ENCODE measurements around the gene ABHD16B. TPM values are rescaled to one million over a fixed set of nuclear protein-coding genes. Genes with fewer than 3 reads are reported as not detected.

ABHD16B gene
- total and polyA plus RNA-seq, 2 of the 13 experiments (the other 11 are each of a cell fraction or from before 2014, with no cell fraction given) = not detected

DNA sequence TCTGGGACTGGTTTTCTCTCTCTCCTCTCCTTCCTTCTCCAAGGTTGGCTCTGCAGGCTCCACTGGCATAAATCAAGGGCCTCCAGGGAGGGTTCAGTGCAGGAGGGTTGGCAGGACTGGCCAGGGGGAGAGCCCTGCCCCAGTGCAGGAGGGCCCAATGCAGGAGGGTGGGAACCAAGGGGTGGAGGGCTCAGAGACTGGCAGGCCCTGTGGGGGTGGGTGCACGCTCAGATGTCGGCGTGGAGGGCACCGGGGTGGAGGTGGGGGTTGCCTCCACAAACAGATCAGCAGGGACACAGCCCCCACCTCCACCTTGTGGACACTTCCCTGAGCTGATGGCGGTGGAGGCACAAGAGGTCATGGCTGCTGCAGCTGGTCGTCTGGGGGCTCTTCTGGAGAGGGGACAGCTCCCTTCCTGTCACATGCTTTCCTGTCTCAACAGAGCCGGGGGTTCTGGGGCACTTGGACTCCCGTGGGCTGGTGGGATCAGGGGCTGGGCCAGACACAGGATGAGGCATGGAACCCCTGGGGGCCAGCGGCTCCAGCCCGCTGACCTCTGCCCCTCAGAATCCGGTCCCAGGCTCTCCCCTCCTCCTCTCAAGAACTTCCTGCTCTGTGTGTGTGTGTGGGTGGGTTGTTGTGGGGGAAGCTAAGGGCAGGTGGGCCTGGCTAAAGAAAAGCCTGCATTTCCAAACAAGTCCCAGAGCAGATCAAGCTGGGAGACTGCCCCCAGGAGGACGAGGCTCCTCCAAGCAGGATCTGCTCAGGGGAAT lies 2.7 kb upstream of the ABHD16B start (continued):
- TF ChIP-seq KDM4B (CRISPR knock-in tag; IDR thresholded peaks at IDR 0.05) (no peak; the same call in 1 of the 2 replicates), TBP (CRISPR knock-in tag; IDR thresholded peaks at IDR 0.05) (no peak), GABPB1 (CRISPR knock-in tag; IDR thresholded peaks at IDR 0.05) (peak; percentile 79), MED8 (CRISPR knock-in tag; IDR thresholded peaks at IDR 0.05; ENCODE audit: insufficient replicate concordance) (peak; percentile 74), SRSF4 (IDR thresholded peaks at IDR 0.05; ENCODE audit: low read depth, low read length, poor library complexity, severe bottlenecking) (no peak), FOXK2 (IDR thresholded peaks at IDR 0.05) (no peak), XBP1 (CRISPR knock-in tag; IDR thresholded peaks at IDR 0.05) (no peak), ZNF660 (CRISPR knock-in tag; IDR thresholded peaks at IDR 0.05; ENCODE audit: borderline replicate concordance, low read depth) (no peak), HOXD1 (CRISPR knock-in tag; IDR thresholded peaks at IDR 0.05) (peak; percentile 24; the same call in 1 of the 2 replicates)
- TF ChIP-seq, protein P1, sequence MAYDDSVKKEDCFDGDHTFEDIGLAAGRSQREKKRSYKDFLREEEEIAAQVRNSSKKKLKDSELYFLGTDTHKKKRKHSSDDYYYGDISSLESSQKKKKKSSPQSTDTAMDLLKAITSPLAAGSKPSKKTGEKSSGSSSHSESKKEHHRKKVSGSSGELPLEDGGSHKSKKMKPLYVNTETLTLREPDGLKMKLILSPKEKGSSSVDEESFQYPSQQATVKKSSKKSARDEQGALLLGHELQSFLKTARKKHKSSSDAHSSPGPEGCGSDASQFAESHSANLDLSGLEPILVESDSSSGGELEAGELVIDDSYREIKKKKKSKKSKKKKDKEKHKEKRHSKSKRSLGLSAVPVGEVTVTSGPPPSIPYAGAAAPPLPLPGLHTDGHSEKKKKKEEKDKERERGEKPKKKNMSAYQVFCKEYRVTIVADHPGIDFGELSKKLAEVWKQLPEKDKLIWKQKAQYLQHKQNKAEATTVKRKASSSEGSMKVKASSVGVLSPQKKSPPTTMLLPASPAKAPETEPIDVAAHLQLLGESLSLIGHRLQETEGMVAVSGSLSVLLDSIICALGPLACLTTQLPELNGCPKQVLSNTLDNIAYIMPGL (CRISPR knock-in tag; IDR thresholded peaks at IDR 0.05; ENCODE audit: borderline replicate concordance in 1 of 2, low read depth in 1 of 2) = peak in 1 of 2 experiments; percentile 73; a peak in 3 of 4 replicates
- TF ChIP-seq, protein P2, sequence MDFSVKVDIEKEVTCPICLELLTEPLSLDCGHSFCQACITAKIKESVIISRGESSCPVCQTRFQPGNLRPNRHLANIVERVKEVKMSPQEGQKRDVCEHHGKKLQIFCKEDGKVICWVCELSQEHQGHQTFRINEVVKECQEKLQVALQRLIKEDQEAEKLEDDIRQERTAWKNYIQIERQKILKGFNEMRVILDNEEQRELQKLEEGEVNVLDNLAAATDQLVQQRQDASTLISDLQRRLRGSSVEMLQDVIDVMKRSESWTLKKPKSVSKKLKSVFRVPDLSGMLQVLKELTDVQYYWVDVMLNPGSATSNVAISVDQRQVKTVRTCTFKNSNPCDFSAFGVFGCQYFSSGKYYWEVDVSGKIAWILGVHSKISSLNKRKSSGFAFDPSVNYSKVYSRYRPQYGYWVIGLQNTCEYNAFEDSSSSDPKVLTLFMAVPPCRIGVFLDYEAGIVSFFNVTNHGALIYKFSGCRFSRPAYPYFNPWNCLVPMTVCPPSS (IDR thresholded peaks at IDR 0.05) = no peak
- TF ChIP-seq, protein P3, sequence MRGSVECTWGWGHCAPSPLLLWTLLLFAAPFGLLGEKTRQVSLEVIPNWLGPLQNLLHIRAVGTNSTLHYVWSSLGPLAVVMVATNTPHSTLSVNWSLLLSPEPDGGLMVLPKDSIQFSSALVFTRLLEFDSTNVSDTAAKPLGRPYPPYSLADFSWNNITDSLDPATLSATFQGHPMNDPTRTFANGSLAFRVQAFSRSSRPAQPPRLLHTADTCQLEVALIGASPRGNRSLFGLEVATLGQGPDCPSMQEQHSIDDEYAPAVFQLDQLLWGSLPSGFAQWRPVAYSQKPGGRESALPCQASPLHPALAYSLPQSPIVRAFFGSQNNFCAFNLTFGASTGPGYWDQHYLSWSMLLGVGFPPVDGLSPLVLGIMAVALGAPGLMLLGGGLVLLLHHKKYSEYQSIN (CRISPR knock-in tag; IDR thresholded peaks at IDR 0.05; ENCODE audit: borderline replicate concordance) = no peak
- TF ChIP-seq, protein P4, sequence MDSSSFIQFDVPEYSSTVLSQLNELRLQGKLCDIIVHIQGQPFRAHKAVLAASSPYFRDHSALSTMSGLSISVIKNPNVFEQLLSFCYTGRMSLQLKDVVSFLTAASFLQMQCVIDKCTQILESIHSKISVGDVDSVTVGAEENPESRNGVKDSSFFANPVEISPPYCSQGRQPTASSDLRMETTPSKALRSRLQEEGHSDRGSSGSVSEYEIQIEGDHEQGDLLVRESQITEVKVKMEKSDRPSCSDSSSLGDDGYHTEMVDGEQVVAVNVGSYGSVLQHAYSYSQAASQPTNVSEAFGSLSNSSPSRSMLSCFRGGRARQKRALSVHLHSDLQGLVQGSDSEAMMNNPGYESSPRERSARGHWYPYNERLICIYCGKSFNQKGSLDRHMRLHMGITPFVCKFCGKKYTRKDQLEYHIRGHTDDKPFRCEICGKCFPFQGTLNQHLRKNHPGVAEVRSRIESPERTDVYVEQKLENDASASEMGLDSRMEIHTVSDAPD (CRISPR knock-in tag; IDR thresholded peaks at IDR 0.05) = 0 out of 2 replicates have a peak, but pooled peaks have one; percentile 17
- TF ChIP-seq, protein P5, sequence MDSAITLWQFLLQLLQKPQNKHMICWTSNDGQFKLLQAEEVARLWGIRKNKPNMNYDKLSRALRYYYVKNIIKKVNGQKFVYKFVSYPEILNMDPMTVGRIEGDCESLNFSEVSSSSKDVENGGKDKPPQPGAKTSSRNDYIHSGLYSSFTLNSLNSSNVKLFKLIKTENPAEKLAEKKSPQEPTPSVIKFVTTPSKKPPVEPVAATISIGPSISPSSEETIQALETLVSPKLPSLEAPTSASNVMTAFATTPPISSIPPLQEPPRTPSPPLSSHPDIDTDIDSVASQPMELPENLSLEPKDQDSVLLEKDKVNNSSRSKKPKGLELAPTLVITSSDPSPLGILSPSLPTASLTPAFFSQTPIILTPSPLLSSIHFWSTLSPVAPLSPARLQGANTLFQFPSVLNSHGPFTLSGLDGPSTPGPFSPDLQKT (CRISPR knock-in tag; IDR thresholded peaks at IDR 0.05; ENCODE audit: borderline replicate concordance) = no peak
- TF ChIP-seq, protein P6, sequence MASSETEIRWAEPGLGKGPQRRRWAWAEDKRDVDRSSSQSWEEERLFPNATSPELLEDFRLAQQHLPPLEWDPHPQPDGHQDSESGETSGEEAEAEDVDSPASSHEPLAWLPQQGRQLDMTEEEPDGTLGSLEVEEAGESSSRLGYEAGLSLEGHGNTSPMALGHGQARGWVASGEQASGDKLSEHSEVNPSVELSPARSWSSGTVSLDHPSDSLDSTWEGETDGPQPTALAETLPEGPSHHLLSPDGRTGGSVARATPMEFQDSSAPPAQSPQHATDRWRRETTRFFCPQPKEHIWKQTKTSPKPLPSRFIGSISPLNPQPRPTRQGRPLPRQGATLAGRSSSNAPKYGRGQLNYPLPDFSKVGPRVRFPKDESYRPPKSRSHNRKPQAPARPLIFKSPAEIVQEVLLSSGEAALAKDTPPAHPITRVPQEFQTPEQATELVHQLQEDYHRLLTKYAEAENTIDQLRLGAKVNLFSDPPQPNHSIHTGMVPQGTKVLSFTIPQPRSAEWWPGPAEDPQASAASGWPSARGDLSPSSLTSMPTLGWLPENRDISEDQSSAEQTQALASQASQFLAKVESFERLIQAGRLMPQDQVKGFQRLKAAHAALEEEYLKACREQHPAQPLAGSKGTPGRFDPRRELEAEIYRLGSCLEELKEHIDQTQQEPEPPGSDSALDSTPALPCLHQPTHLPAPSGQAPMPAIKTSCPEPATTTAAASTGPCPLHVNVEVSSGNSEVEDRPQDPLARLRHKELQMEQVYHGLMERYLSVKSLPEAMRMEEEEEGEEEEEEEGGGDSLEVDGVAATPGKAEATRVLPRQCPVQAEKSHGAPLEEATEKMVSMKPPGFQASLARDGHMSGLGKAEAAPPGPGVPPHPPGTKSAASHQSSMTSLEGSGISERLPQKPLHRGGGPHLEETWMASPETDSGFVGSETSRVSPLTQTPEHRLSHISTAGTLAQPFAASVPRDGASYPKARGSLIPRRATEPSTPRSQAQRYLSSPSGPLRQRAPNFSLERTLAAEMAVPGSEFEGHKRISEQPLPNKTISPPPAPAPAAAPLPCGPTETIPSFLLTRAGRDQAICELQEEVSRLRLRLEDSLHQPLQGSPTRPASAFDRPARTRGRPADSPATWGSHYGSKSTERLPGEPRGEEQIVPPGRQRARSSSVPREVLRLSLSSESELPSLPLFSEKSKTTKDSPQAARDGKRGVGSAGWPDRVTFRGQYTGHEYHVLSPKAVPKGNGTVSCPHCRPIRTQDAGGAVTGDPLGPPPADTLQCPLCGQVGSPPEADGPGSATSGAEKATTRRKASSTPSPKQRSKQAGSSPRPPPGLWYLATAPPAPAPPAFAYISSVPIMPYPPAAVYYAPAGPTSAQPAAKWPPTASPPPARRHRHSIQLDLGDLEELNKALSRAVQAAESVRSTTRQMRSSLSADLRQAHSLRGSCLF (CRISPR knock-in tag; IDR thresholded peaks at IDR 0.05; ENCODE audit: borderline replicate concordance) = no peak

Data from HepG2 (cell line).